Measurements from ENCODE around the gene PDZK1IP1.

GRCh38 chr1:47178020-47178419, 11.8 kb downstream of the PDZK1IP1 start:
- TF ChIP-seq CTCF (IDR thresholded peaks at IDR 0.05) (no peak), POLR2A (IDR thresholded peaks at IDR 0.05) (no peak)
